ENCODE measurements around the gene BMPR1B.
"Not testable (repeated sequence)": the region's sequence is repeated elsewhere in the genome, so short reads cannot be mapped to it uniquely, and the experiment has no call there.

The BMPR1B gene

GRCh38 chr4:94841166-94841863, 83.6 kb downstream of the BMPR1B start:
- DNase-seq = not testable (repeated sequence)

DNA sequence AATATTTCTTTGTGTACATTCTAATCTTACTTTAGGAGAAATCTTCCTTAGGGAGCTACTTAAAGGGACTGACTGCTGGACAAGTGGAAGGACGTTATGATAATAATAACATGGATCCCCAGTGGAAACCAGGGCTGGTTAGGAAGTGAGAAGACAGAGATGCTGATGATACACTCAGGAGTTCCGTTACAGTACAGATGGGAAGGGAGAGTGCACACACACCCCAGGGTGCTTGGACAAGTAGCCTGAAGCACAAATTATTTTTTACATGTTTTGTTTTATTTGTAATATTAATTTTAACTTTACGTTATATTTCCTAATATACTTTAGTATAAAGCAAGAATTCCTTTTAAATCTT, 84.1 kb downstream of the BMPR1B start:
- DNase-seq = no peak

DNA sequence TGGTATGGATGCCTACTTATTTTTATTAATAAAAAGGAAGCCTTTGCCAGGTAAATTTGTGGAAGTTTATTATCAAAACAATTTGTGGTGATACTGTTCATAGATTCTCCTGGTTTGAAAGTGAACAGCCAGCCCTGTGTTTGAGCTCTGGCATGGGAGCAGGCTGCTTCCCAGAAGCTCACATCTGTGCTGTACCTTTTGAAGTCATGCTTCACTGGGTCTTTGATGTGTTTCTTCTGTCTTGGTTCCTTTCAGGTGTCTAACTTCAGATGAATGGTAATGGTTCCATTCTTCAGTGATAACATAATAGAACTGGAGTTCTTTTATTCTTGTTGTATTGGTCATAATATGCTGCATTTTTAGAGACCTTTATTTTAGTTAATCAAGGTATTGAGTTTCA, 85.5 kb downstream of the BMPR1B start:
- DNase-seq = no peak

DNA sequence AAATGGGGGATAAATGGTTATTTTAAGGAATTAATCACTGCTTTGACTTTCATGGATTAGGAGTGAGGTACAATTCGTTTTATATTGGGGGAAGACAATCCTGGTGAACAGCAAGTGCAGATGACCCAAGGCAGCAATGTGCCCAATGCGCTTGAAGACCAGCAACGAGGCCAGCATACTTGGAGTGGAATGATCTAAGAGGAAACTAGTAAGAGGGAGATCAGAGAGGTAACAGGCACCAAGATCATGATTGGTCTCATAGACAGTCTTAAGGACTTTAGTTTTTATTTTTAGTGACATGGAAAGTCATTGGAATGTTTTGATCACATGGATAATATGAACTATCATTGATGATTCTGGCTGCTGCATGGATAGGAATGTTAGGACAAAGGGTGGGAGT, 90.6 kb downstream of the BMPR1B start:
- no peak for DNase-seq

GRCh38 chr4:94849901-94850300, 92.1 kb downstream of the BMPR1B start:
- no peak for DNase-seq

DNA sequence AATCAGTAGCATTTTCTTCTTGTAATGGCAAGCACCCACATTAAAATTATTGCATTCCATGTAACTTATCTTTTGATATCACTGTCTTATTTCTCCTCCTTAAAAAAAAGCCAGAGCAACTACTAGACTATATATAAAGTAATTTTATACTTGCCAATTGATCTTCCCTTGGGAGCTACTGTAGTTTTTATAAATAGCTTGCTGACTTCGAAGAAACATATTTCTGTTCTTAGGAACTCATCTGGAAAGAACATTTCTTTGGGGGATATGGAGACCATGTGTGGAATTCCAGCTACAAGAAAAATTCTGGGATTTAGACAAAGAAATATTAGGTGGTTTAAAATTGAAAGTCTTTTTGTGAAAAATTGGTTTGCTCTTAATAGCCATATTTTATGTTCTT, 94.9 kb downstream of the BMPR1B start:
- no peak for DNase-seq

DNA sequence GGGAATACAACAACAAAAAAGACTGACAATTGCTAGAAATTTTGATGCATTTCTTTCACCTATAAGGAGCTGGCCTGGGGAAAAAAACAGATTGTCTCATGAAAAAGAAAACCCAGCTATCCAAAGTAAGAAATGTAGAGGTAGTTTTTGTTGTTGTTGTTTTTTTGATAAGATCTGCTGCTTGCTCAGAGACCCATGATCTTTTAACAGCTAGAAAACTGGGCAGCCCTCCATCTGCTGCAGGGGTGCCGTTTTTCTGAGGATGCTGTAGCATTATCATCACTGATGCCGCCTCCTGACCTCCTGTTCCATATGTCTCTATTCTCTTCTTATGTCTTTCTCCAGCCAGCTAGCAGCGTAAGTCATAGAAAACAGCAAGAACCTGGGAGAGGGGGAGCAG, 98.3 kb downstream of the BMPR1B start:
- DNase-seq = no peak

DNA sequence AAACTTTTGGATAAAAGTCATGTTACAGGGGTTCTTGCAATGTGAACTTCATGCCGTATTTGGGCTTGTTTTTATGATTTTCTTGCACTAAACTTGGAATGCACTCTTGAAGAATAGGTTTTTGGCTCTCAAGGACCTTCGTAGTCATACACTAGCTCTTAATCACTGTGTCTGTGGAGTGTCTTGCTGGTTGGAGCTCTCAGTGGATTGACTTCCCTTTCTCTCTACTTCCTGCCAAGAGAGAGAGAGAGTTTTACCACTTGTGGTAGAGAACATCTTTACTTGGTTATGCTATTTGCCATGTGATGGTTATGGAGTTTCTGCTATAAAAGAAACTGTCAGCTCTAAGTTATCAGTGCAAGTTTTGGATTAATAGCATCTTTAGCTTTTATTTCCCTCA, 112.4 kb downstream of the BMPR1B start:
- DNase-seq = no peak

DNA sequence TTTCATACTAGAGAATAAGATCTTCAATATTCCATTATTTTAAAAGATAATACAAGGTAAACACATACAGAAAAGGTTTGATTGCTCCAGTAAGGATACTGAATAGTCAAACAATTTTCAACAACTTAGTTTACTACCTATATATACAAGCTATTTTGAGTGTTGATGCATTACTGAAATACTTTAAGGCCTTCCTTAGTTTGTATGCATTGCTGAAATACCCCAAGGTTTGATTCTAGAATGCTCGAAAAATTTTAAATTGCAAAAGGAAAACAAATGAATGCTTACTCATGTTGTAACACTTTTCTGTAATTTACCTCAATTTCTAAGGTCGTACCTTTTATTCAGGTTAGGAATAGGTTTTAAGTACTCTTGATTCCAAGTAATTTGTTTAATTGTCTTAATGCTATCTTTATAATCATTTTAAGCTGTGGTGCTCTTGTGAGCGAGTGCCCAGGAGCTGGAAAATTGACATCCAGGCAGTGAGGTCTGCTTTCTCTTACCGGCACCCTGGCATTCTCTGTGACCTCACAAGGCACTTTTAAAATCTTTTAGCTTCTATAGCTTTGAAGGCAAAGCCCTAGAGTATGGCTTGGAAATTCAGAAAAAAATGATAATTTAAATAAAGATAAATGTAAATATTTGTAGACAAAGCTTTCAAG, 114.0 kb downstream of the BMPR1B start:
- DNase-seq = no peak

DNA sequence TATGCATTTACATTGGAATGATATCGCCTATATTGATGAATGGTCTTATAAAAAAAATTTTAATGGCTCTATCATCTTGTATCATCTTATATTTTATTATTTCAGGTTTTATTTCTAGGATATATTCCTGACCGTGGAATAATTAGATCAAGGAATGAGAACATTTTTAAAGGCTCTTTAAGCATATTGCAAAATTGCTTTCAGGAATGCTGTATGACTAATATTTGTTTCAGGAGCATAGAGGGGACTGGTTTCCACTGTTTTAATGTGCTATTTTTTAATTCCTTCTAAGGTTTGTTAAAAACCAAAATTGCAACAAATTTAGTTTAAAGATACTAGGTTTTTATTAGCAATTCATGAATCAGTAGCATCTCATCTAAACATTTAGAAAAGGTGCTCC, 120.2 kb downstream of the BMPR1B start:
- DNase-seq = no peak

DNA sequence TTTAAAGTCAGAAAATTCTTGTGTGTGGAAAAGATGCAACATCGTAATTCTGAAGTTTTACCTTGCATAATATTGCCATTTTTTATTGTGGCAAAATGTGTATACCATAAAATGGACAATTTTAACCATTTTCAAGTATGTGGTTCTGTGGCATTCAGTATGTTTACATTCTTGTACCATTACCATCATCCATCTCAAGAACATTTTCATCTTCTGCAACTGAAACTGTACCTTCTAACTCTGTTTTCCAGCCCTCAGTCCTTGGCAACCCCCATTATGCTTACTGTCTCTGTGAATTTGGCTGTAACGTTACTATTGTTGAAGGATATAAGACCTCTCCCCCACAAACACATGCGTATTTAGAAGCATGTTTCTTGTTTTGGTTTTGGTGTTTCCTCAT, 123.2 kb downstream of the BMPR1B start:
- no peak for DNase-seq

GRCh38 chr4:94882756-94883155, 125.0 kb downstream of the BMPR1B start:
- DNase-seq = no peak

- DNase-seq = no peak
Observed at GRCh38 chr4:94887027-94887426, 129.3 kb downstream of the BMPR1B start.

- DNase-seq = no peak
Observed at GRCh38 chr4:94889523-94889922, 131.8 kb downstream of the BMPR1B start.

DNA sequence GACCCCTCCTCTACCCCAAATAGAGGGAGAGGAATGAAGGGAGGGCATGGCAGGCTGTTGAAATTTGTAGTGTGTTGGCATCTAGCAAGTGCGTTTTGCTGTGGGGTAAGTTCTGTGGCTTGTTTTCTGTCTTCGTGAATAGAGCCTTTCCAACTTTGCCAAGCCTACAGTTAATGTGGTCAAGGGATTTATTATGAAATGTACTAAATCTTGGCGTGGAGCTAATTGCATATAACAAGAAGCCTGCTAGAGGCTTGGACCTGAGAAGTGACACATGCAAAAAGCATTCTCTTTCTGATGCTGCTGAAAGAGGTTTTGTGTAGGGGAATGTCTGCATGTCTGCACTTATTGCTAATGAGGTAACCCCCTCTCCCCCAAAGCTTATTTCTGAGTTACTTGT, 132.2 kb downstream of the BMPR1B start:
- no peak for DNase-seq

DNA sequence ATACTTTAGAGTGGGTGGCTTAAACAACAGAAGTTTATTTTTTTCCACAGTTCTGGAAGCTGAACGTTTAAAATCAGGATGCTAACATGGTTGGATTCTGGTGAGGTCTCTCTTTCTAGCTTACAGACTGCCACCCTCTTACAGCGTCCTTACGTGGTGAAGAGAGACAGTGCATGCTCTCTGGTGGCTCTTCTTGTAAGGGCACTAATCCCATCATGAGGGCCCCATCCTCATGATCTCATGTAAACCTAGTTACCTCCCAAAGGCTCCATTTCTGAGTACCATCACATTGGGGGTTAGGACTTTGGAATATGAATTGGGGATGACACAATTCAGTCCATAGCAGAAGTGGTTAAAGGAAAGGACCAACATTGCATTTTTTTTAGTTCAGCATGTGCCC, 132.8 kb downstream of the BMPR1B start:
- DNase-seq = no peak

DNA sequence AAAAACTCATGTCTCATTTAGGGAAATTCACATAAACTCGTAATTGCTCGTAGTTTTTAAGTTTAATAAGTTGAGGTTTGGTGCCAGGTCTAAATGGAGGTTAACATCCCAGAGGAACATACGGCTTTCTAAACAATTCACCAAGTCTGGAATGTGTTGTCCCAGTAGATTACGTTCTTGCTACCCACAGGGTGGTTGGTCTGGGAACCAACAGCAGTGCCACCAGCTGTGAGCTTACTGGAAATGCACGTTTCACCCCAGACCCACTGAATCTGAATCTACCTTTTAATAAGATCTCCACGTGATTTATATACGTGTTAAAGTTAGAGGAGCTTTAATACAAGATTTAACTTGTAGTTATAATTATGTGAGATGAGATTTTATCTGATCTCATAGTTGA, 134.3 kb downstream of the BMPR1B start:
- no peak for DNase-seq

- no peak for DNase-seq
Observed at GRCh38 chr4:94895081-94895480, 137.3 kb downstream of the BMPR1B start.

DNA sequence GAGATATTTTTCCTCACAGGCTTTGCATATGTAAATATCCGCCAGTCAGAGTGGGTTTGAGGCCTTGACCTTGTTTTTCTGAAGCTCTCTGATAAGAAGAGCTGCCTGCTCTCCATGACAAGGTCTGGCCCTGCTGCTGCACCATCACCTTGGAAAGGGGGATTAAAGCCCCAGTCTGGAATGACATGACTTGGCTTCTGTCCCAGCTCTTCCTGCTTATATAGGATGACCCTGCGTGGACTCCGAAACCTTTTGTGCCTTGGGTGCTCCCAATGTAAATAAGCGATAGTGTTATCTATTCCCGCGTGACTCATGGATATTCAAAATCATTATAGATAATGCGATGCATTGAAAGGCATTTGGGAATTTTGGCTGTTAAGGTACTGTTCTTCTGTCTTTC, 139.3 kb downstream of the BMPR1B start:
- DNase-seq = no peak

GRCh38 chr4:94905511-94905910, 147.8 kb downstream of the BMPR1B start:
- DNase-seq = no peak

DNA sequence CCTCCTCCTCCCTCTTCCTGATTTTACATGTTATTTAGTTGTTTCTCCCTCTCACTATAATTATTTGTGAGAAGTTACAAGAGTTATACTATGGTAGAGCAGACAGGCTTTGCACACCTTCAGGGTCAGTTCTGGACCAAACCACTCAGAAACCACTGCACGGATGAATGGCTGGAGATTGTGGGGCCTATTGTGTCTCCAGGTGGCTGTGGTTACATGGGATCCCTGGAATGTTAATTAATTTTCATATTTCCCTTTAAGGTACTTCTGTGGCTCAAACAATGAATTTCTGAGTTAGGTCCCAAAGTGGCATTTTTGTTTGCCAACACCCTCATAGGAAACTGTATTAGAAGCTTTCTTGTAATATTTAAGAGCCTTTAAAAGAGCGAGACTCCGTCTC, 151.9 kb downstream of the BMPR1B start:
- no peak for DNase-seq

DNA sequence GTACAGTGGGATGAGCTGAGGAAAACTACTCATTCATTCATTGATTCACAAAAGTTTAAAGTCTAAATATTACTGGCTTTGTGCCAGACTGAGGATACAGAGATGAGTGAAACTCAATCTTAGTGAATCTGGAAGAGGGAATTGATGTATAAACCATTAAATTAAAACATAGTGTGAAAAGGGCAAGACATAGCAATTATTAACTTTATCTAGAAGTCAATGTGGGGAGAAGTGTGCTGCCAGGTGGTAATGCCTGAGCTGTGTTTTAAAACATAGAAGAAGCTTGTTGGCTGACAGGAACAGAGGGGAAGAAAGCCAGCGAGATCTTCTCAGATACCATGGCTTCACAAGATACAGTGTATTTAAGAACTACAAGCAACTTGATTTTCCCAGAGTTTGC, 153.4 kb downstream of the BMPR1B start:
- DNase-seq = no peak

- no peak for DNase-seq
Observed at GRCh38 chr4:94912606-94913005, 154.9 kb downstream of the BMPR1B start.

DNA sequence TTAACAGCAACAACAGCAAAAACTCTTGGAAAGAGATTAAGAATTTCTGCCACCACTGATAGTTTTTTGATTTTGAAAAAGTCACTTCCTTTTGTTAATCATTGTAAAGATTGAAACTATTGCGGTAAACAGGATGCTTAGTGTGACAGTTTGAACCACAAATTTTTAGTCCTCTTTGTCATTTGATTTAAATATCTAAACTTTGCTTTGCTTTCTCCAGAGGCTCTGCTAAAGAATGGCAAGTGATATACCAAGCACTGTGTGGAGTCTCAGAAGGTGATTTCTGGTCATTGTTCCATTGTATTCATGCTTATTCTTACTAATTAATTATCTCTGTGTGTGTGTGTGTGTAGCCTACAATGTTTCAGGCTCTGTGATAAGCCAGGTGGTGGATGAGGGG, 155.6 kb downstream of the BMPR1B start:
- DNase-seq = no peak

- no peak for DNase-seq
Observed at GRCh38 chr4:94917146-94917545, 159.4 kb downstream of the BMPR1B start.

All from NK-92 treated with Interleukin-12 subunit alpha and Interleukin-12 subunit beta, amount 100 ng/mL, for 24 hours (cell line).